ENCODE data around the gene RASEF.

RASEF gene

GRCh38 chr9:83012922-83013838 is 49.8 kb downstream of the RASEF start:
- Mint-ChIP-seq H3K4me3 (no peak overlapping the region), H3K9me3 (no peaks in the 10 kb centered on the region), H3K36me3 (ENCODE audit: low read depth) (no peaks in the 10 kb centered on the region), H3K27ac (no peak overlapping the region), H3K27me3 (peaks cover 4% of the 10 kb centered on the region), H3K4me1 (ENCODE audit: low read depth) (peaks cover 4% of the 10 kb centered on the region)

GRCh38 chr9:83012168-83012921 is 50.6 kb downstream of the RASEF start:
- Mint-ChIP-seq H3K36me3 (ENCODE audit: low read depth) (no peaks in the 10 kb centered on the region), H3K27me3 (no peaks in the 10 kb centered on the region), H3K4me3 (no peak overlapping the region), H3K4me1 (ENCODE audit: low read depth) (peaks cover 4% of the 10 kb centered on the region), H3K9me3 (no peaks in the 10 kb centered on the region), H3K27ac (no peak overlapping the region)

- H3K27ac Mint-ChIP-seq = no peak overlapping the region
- H3K9me3 Mint-ChIP-seq = no peaks in the 10 kb centered on the region
- no peaks in the 10 kb centered on the region for H3K27me3 Mint-ChIP-seq
- H3K36me3 Mint-ChIP-seq (ENCODE audit: low read depth) = no peaks in the 10 kb centered on the region
- no peak overlapping the region for H3K4me3 Mint-ChIP-seq
- peaks cover 4% of the 10 kb centered on the region for H3K4me1 Mint-ChIP-seq (ENCODE audit: low read depth)
Measured at GRCh38 chr9:83011611-83012010, 51.3 kb downstream of the RASEF start.

GRCh38 chr9:83007521-83008300 is 55.2 kb downstream of the RASEF start:
- Mint-ChIP-seq H3K9me3 (no peaks in the 10 kb centered on the region), H3K4me1 (ENCODE audit: low read depth) (peaks cover 4% of the 10 kb centered on the region), H3K4me3 (no peak overlapping the region), H3K27me3 (no peaks in the 10 kb centered on the region), H3K27ac (no peak overlapping the region), H3K36me3 (ENCODE audit: low read depth) (no peaks in the 10 kb centered on the region)

GRCh38 chr9:83006378-83006777 is 56.6 kb downstream of the RASEF start:
- Mint-ChIP-seq H3K4me1 (ENCODE audit: low read depth) (no peaks in the 10 kb centered on the region), H3K27ac (no peak overlapping the region), H3K9me3 (no peaks in the 10 kb centered on the region), H3K27me3 (no peaks in the 10 kb centered on the region), H3K4me3 (no peak overlapping the region), H3K36me3 (ENCODE audit: low read depth) (no peaks in the 10 kb centered on the region)

- Mint-ChIP-seq H3K4me3 (no peak overlapping the region), H3K27ac (no peak overlapping the region), H3K9me3 (no peaks in the 10 kb centered on the region), H3K36me3 (ENCODE audit: low read depth) (no peaks in the 10 kb centered on the region), H3K4me1 (ENCODE audit: low read depth) (no peaks in the 10 kb centered on the region), H3K27me3 (no peaks in the 10 kb centered on the region)
Measured at GRCh38 chr9:83005963-83006362, 57.0 kb downstream of the RASEF start.

GRCh38 chr9:83005361-83005760 is 57.6 kb downstream of the RASEF start:
- Mint-ChIP-seq H3K36me3 (ENCODE audit: low read depth) (no peaks in the 10 kb centered on the region), H3K4me1 (ENCODE audit: low read depth) (no peaks in the 10 kb centered on the region)

GRCh38 chr9:83002329-83002728 is 60.6 kb downstream of the RASEF start:
- H3K27me3 Mint-ChIP-seq = no peaks in the 10 kb centered on the region
- no peaks in the 10 kb centered on the region for H3K9me3 Mint-ChIP-seq
- no peaks in the 10 kb centered on the region for H3K36me3 Mint-ChIP-seq (ENCODE audit: low read depth)
- H3K27ac Mint-ChIP-seq = no peak overlapping the region
- no peak overlapping the region for H3K4me3 Mint-ChIP-seq
- no peaks in the 10 kb centered on the region for H3K4me1 Mint-ChIP-seq (ENCODE audit: low read depth)

More at GRCh38 chr9:83005361-83005760, 57.6 kb downstream of the RASEF start:
- Mint-ChIP-seq H3K4me3 (no peak overlapping the region), H3K27me3 (no peaks in the 10 kb centered on the region), H3K27ac (no peak overlapping the region), H3K9me3 (no peaks in the 10 kb centered on the region)

GRCh38 chr9:83000765-83001164 is 62.2 kb downstream of the RASEF start:
- H3K27ac Mint-ChIP-seq = no peak overlapping the region
- H3K4me1 Mint-ChIP-seq (ENCODE audit: low read depth) = no peaks in the 10 kb centered on the region
- H3K4me3 Mint-ChIP-seq = no peak overlapping the region
- H3K9me3 Mint-ChIP-seq = no peaks in the 10 kb centered on the region
- H3K36me3 Mint-ChIP-seq (ENCODE audit: low read depth) = no peaks in the 10 kb centered on the region
- H3K27me3 Mint-ChIP-seq = no peaks in the 10 kb centered on the region

- H3K9me3 Mint-ChIP-seq = no peaks in the 10 kb centered on the region
- no peaks in the 10 kb centered on the region for H3K36me3 Mint-ChIP-seq (ENCODE audit: low read depth)
- H3K27me3 Mint-ChIP-seq = no peaks in the 10 kb centered on the region
- H3K27ac Mint-ChIP-seq = no peak overlapping the region
- H3K4me3 Mint-ChIP-seq = no peak overlapping the region
- no peaks in the 10 kb centered on the region for H3K4me1 Mint-ChIP-seq (ENCODE audit: low read depth)
Measured at GRCh38 chr9:82998409-82998808, 64.5 kb downstream of the RASEF start.

- Mint-ChIP-seq H3K4me1 (ENCODE audit: low read depth) (no peaks in the 10 kb centered on the region), H3K4me3 (no peak overlapping the region), H3K27me3 (no peaks in the 10 kb centered on the region), H3K27ac (no peak overlapping the region), H3K9me3 (no peaks in the 10 kb centered on the region), H3K36me3 (ENCODE audit: low read depth) (no peaks in the 10 kb centered on the region)
Measured at GRCh38 chr9:82997476-82998140, 65.3 kb downstream of the RASEF start.

GRCh38 chr9:82996941-82997340 is 66.0 kb downstream of the RASEF start:
- Mint-ChIP-seq H3K27ac (no peak overlapping the region), H3K9me3 (no peaks in the 10 kb centered on the region), H3K4me1 (ENCODE audit: low read depth) (no peaks in the 10 kb centered on the region), H3K27me3 (no peaks in the 10 kb centered on the region), H3K4me3 (no peak overlapping the region), H3K36me3 (ENCODE audit: low read depth) (no peaks in the 10 kb centered on the region)

GRCh38 chr9:82993856-82994605 is 68.9 kb downstream of the RASEF start:
- Mint-ChIP-seq H3K27ac (no peak overlapping the region), H3K4me3 (no peak overlapping the region), H3K36me3 (ENCODE audit: low read depth) (no peaks in the 10 kb centered on the region), H3K27me3 (peaks cover 6% of the 10 kb centered on the region), H3K4me1 (ENCODE audit: low read depth) (no peaks in the 10 kb centered on the region), H3K9me3 (peaks cover 4% of the 10 kb centered on the region)

- H3K27me3 Mint-ChIP-seq = peaks cover 6% of the 10 kb centered on the region
- H3K27ac Mint-ChIP-seq = no peak overlapping the region
- H3K9me3 Mint-ChIP-seq = peaks cover 4% of the 10 kb centered on the region
- no peak overlapping the region for H3K4me3 Mint-ChIP-seq
- no peaks in the 10 kb centered on the region for H3K36me3 Mint-ChIP-seq (ENCODE audit: low read depth)
- no peaks in the 10 kb centered on the region for H3K4me1 Mint-ChIP-seq (ENCODE audit: low read depth)
Measured at GRCh38 chr9:82991671-82992070, 71.3 kb downstream of the RASEF start.
